ENCODE data around the gene PRICKLE4.
A peak's percentile ranks its signal among the peaks of the same experiment; 100 is the strongest.

PRICKLE4 gene

DNA sequence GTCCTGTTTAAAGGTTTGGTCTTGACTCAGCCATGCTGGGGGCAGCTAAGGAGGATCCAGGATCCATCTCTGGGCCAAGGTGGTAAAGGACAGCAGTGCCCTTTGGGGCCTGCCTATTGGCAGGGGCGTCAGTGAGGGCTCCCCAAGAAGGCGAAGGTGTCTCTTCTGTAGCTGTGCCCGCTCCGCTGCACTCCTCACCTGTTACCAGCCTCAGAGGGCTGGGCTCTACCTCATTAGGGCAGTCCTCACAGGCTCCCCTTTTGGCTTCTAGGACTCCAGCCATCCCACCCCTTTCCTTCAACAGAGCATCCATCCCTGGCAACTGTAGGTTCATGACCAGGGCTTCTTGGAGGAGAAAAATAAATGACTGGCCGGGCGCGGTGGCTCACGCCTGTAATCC lies 11.2 kb upstream of the PRICKLE4 start:
- Histone ChIP-seq H3K27me3 (ENCODE audit: insufficient read depth, low read length) (no peaks in the 10 kb centered on the region), H3K4me3 (ENCODE audit: low read depth, low read length) (no peak overlapping the region), H3K79me1 (ENCODE audit: low read length) (peaks cover 22% of the 10 kb centered on the region), H3K79me2 (ENCODE audit: control insufficient read depth, insufficient read depth, low read length, poor library complexity) (peaks cover 4% of the 10 kb centered on the region), H3K9me3 (ENCODE audit: insufficient read depth, low read depth, low read length) (no peaks in the 10 kb centered on the region), H4K12ac (ENCODE audit: low read depth, low read length) (no peak overlapping the region), H2AK5ac (ENCODE audit: low read length) (peak overlapping the region; percentile 5), H4K8ac (ENCODE audit: low read depth, low read length) (no peak overlapping the region), H3K27ac (ENCODE audit: low read depth, low read length) (peak overlapping the region; percentile 87), H2BK12ac (ENCODE audit: low read length) (peak overlapping the region; percentile 64), H3K4ac (ENCODE audit: low read depth, low read length) (no peak overlapping the region), H3K18ac (ENCODE audit: low read length) (peak overlapping the region; percentile 4), H2BK5ac (ENCODE audit: low read depth, low read length, poor library complexity) (no peak overlapping the region), H3K14ac (ENCODE audit: low read length) (no peak overlapping the region), H3K23ac (ENCODE audit: low read length) (no peak overlapping the region), H3K9ac (ENCODE audit: low read length) (no peak overlapping the region), H3K4me1 (ENCODE audit: control insufficient read depth in 1 of 2, insufficient read depth in 2 of 2, low read length in 2 of 2) (peaks cover 25 to 30% of the 10 kb centered on the region in 2 experiments), H4K91ac (ENCODE audit: low read depth, low read length) (peak overlapping the region; percentile 84), H3K36me3 (ENCODE audit: control insufficient read depth in 1 of 2, insufficient read depth in 2 of 2, low read length in 2 of 2) (peaks cover 22 to 27% of the 10 kb centered on the region in 2 experiments), H3K4me2 (ENCODE audit: low read length) (no peak overlapping the region), H2BK120ac (ENCODE audit: insufficient read depth, low read length, poor library complexity) (peak overlapping the region; percentile 46), H2AFZ (ENCODE audit: insufficient read depth, low read length, poor library complexity) (no peak overlapping the region)
- no CpG with 5 or more reads among the region's 8 CpGs for WGBS (ENCODE audit: extremely low coverage, insufficient coverage, insufficient read length)
- DNase-seq, result no peak

DNA sequence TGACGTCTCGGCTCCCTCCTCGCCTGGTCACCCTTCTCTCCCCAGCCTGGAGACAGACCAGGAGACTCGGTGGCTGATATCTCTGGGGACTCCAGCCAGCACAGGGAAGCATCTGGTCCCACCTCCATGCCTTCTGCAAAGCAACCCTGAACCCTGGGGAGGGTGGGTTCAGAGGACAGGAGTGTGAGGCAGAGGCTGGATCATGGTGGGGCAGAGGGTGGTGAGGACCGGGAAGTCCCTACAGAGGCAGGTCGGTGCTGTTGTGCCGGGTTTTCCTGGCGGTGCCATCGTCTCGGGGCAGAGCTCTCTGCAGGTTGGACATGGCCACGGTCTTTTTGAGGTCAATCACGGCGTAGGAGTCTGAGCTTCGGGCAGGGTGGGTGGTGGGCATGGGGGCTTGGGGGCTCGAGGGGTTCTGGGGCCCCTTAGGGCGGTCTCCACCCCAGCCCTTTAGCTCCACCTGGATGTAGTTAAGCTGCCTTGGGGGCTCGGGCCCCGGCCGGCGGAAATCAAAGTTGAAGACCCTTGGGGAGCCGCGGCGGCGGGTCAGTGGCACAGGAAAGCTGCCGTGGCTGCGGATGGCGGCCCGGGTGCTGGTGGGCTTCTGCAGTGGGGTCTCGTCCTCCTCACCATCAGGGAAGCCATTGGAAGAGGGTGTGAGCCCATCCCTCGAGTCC lies 10.1 kb upstream of the PRICKLE4 start:
- Histone ChIP-seq H3K27me3 (ENCODE audit: insufficient read depth, low read length) (no peaks in the 10 kb centered on the region), H4K12ac (ENCODE audit: low read depth, low read length) (no peak overlapping the region), H3K18ac (ENCODE audit: low read length) (no peak overlapping the region), H2AFZ (ENCODE audit: insufficient read depth, low read length, poor library complexity) (no peak overlapping the region), H2BK12ac (ENCODE audit: low read length) (peak overlapping the region; percentile 25), H3K14ac (ENCODE audit: low read length) (peak overlapping the region; percentile 4), H3K4me2 (ENCODE audit: low read length) (no peak overlapping the region), H3K4me3 (ENCODE audit: low read depth, low read length) (no peak overlapping the region), H3K79me1 (ENCODE audit: low read length) (peaks cover 22% of the 10 kb centered on the region), H3K23ac (ENCODE audit: low read length) (no peak overlapping the region), H3K9me3 (ENCODE audit: insufficient read depth, low read depth, low read length) (no peaks in the 10 kb centered on the region), H3K4me1 (ENCODE audit: control insufficient read depth in 1 of 2, insufficient read depth in 2 of 2, low read length in 2 of 2) (peaks cover 25 to 30% of the 10 kb centered on the region in 2 experiments), H3K27ac (ENCODE audit: low read depth, low read length) (no peak overlapping the region), H2BK120ac (ENCODE audit: insufficient read depth, low read length, poor library complexity) (no peak overlapping the region), H2BK5ac (ENCODE audit: low read depth, low read length, poor library complexity) (no peak overlapping the region), H3K79me2 (ENCODE audit: control insufficient read depth, insufficient read depth, low read length, poor library complexity) (peaks cover 4% of the 10 kb centered on the region), H3K9ac (ENCODE audit: low read length) (no peak overlapping the region), H2AK5ac (ENCODE audit: low read length) (peak overlapping the region; percentile 31), H4K8ac (ENCODE audit: low read depth, low read length) (no peak overlapping the region), H3K4ac (ENCODE audit: low read depth, low read length) (no peak overlapping the region), H3K36me3 (ENCODE audit: control insufficient read depth in 1 of 2, insufficient read depth in 2 of 2, low read length in 2 of 2) (peaks cover 29 to 38% of the 10 kb centered on the region in 2 experiments), H4K91ac (ENCODE audit: low read depth, low read length) (peak overlapping the region; percentile 40)
- WGBS (ENCODE audit: extremely low coverage, insufficient coverage, insufficient read length), result no CpG with 5 or more reads among the region's 30 CpGs
- no peak for DNase-seq

DNA sequence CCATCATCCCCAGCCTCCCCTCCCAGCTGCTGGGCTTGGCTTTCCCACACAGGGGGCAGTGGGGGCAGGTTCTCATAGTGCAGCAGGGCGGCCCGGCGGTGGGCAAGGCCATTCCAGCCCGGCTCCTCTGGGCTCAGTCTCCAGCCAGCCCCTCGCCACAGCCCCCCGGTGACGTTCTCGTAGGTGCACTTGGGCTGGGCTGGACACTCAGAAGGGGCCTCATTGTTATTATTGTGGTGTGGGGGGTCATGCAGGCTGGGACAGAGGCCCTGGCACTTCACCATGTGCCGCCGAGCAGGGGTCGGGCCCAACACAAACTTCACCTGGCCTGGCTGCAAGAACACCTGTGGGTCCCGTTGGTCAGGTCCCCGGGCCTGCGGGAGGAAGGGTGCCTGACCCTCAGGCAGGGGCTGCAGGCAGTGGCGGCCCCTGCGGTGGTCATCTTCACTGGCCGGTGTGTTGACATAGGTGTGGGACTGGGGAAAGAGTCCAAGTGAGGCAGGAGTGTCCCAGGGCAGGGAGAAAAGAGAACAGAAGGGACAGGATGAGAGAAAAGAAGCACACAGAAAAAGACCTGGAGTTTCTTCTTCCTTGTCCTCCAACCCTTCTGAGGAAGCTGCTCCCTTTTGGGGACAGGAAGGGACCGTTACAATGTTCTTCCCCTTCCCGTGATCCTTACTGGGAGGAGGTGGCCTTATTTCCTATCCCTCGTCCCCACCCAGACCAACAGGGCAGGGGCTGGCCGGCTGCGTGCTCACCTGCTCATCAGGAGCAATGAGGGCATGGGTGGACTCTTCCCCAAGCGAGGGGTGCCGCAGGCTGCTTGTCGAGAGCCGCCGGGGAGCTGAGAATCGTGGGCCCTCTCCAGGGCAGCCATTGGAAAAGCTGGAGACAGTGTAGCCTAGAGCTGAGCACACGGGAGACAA lies 9.3 kb upstream of the PRICKLE4 start:
- Histone ChIP-seq H2BK120ac (ENCODE audit: insufficient read depth, low read length, poor library complexity) (no peak overlapping the region), H2BK5ac (ENCODE audit: low read depth, low read length, poor library complexity) (no peak overlapping the region), H4K12ac (ENCODE audit: low read depth, low read length) (no peak overlapping the region), H3K36me3 (ENCODE audit: control insufficient read depth in 1 of 2, insufficient read depth in 2 of 2, low read length in 2 of 2) (peaks cover 29 to 38% of the 10 kb centered on the region in 2 experiments), H3K9me3 (ENCODE audit: insufficient read depth, low read depth, low read length) (no peaks in the 10 kb centered on the region), H2AK5ac (ENCODE audit: low read length) (no peak overlapping the region), H3K4me3 (ENCODE audit: low read depth, low read length) (no peak overlapping the region), H3K27me3 (ENCODE audit: insufficient read depth, low read length) (no peaks in the 10 kb centered on the region), H3K18ac (ENCODE audit: low read length) (no peak overlapping the region), H2BK12ac (ENCODE audit: low read length) (no peak overlapping the region), H4K8ac (ENCODE audit: low read depth, low read length) (no peak overlapping the region), H3K9ac (ENCODE audit: low read length) (no peak overlapping the region), H3K4me1 (ENCODE audit: control insufficient read depth in 1 of 2, insufficient read depth in 2 of 2, low read length in 2 of 2) (peaks cover 25 to 29% of the 10 kb centered on the region in 2 experiments), H3K79me2 (ENCODE audit: control insufficient read depth, insufficient read depth, low read length, poor library complexity) (peaks cover 4% of the 10 kb centered on the region), H3K4ac (ENCODE audit: low read depth, low read length) (no peak overlapping the region), H3K79me1 (ENCODE audit: low read length) (peaks cover 21% of the 10 kb centered on the region), H3K14ac (ENCODE audit: low read length) (no peak overlapping the region), H4K91ac (ENCODE audit: low read depth, low read length) (no peak overlapping the region), H3K23ac (ENCODE audit: low read length) (no peak overlapping the region), H3K4me2 (ENCODE audit: low read length) (no peak overlapping the region), H3K27ac (ENCODE audit: low read depth, low read length) (no peak overlapping the region), H2AFZ (ENCODE audit: insufficient read depth, low read length, poor library complexity) (no peak overlapping the region)
- DNase-seq, result no peak
- no CpG with 5 or more reads among the region's 29 CpGs for WGBS (ENCODE audit: extremely low coverage, insufficient coverage, insufficient read length)

DNA sequence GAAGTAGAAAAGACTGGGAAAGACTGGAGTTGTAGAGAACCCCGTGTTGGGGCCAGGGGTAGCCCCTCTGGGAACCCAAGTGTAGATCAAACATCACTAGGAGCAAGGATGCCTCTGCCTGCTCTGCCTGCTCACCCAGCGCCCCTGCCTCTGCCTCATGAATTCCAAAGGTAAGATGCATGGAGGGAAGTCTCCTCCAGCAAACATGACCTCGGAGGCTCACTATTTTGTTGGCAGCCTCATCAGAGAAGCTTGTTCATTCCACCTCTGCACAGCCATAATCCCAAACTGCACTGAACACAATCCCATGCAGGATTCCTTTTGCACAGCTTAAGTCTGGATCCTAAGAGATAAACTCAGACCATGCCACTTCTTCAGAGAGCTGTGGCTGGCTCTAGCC lies 5.7 kb upstream of the PRICKLE4 start:
- Histone ChIP-seq H3K4me2 (ENCODE audit: low read length) (no peak overlapping the region), H3K79me2 (ENCODE audit: control insufficient read depth, insufficient read depth, low read length, poor library complexity) (no peaks in the 10 kb centered on the region), H3K14ac (ENCODE audit: low read length) (no peak overlapping the region), H3K4me1 (ENCODE audit: control insufficient read depth in 1 of 2, insufficient read depth in 2 of 2, low read length in 2 of 2) (peaks cover 2 to 6% of the 10 kb centered on the region in 2 experiments), H3K9me3 (ENCODE audit: insufficient read depth, low read depth, low read length) (no peaks in the 10 kb centered on the region), H3K18ac (ENCODE audit: low read length) (no peak overlapping the region), H3K23ac (ENCODE audit: low read length) (no peak overlapping the region), H2AK5ac (ENCODE audit: low read length) (no peak overlapping the region), H3K36me3 (ENCODE audit: control insufficient read depth in 1 of 2, insufficient read depth in 2 of 2, low read length in 2 of 2) (peaks cover 33 to 42% of the 10 kb centered on the region in 2 experiments), H2BK12ac (ENCODE audit: low read length) (no peak overlapping the region), H4K12ac (ENCODE audit: low read depth, low read length) (no peak overlapping the region), H3K27me3 (ENCODE audit: insufficient read depth, low read length) (no peaks in the 10 kb centered on the region), H2BK5ac (ENCODE audit: low read depth, low read length, poor library complexity) (no peak overlapping the region), H3K4ac (ENCODE audit: low read depth, low read length) (no peak overlapping the region), H2BK120ac (ENCODE audit: insufficient read depth, low read length, poor library complexity) (no peak overlapping the region), H4K91ac (ENCODE audit: low read depth, low read length) (no peak overlapping the region), H3K4me3 (ENCODE audit: low read depth, low read length) (no peak overlapping the region), H3K27ac (ENCODE audit: low read depth, low read length) (no peak overlapping the region), H4K8ac (ENCODE audit: low read depth, low read length) (no peak overlapping the region), H3K79me1 (ENCODE audit: low read length) (peaks cover 2% of the 10 kb centered on the region), H3K9ac (ENCODE audit: low read length) (no peak overlapping the region), H2AFZ (ENCODE audit: insufficient read depth, low read length, poor library complexity) (no peak overlapping the region)
- whole genome bisulfite sequencing (ENCODE audit: extremely low coverage, insufficient coverage, insufficient read length), result no CpG with 5 or more reads among the region's 3 CpGs
- no peak for DNase-seq
